ENCODE data around the gene LRFN2.

The LRFN2 gene

GRCh38 chr6:40439026-40439800 is 148.0 kb downstream of the LRFN2 start:
- DNase-seq (ENCODE audit: low read depth in 1 of 2, low spot score in 1 of 2), result no peak

- DNase-seq (ENCODE audit: low read depth in 1 of 2, low spot score in 1 of 2), result no peak
Measured at GRCh38 chr6:40438246-40438887, 148.8 kb downstream of the LRFN2 start.

GRCh38 chr6:40437631-40438030 is 149.5 kb downstream of the LRFN2 start:
- DNase-seq (ENCODE audit: low read depth in 1 of 2, low spot score in 1 of 2), result no peak

- DNase-seq (ENCODE audit: low read depth in 1 of 2, low spot score in 1 of 2), result no peak
Measured at GRCh38 chr6:40436685-40437604, 150.2 kb downstream of the LRFN2 start.

GRCh38 chr6:40432982-40433381 is 154.2 kb downstream of the LRFN2 start:
- no peak for DNase-seq (ENCODE audit: low read depth in 1 of 2, low spot score in 1 of 2)

- no peak for DNase-seq (ENCODE audit: low read depth in 1 of 2, low spot score in 1 of 2)
Measured at GRCh38 chr6:40431706-40432105, 155.5 kb downstream of the LRFN2 start.

GRCh38 chr6:40427196-40427595 is 160.0 kb downstream of the LRFN2 start:
- DNase-seq (ENCODE audit: low read depth in 1 of 2, low spot score in 1 of 2), result no peak

- DNase-seq (ENCODE audit: low read depth in 1 of 2, low spot score in 1 of 2), result no peak
Measured at GRCh38 chr6:40426346-40427066, 160.7 kb downstream of the LRFN2 start.

GRCh38 chr6:40425192-40425919 is 161.8 kb downstream of the LRFN2 start:
- DNase-seq (ENCODE audit: low read depth in 1 of 2, low spot score in 1 of 2), result no peak

- no peak for DNase-seq (ENCODE audit: low read depth in 1 of 2, low spot score in 1 of 2)
Measured at GRCh38 chr6:40422046-40422445, 165.1 kb downstream of the LRFN2 start.

GRCh38 chr6:40419946-40420728 is 167.0 kb downstream of the LRFN2 start:
- DNase-seq (ENCODE audit: low read depth in 1 of 2, low spot score in 1 of 2), result no peak

- no peak for DNase-seq (ENCODE audit: low read depth in 1 of 2, low spot score in 1 of 2)
Measured at GRCh38 chr6:40419377-40419776, 167.8 kb downstream of the LRFN2 start.

GRCh38 chr6:40417031-40417430 is 170.1 kb downstream of the LRFN2 start:
- DNase-seq (ENCODE audit: low read depth in 1 of 2, low spot score in 1 of 2), result no peak

GRCh38 chr6:40414617-40415016 is 172.5 kb downstream of the LRFN2 start:
- no peak for DNase-seq (ENCODE audit: low read depth in 1 of 2, low spot score in 1 of 2)

GRCh38 chr6:40413239-40413638 is 173.9 kb downstream of the LRFN2 start:
- no peak for DNase-seq (ENCODE audit: low read depth in 1 of 2, low spot score in 1 of 2)

- DNase-seq (ENCODE audit: low read depth in 1 of 2, low spot score in 1 of 2), result no peak
Measured at GRCh38 chr6:40411881-40412280, 175.3 kb downstream of the LRFN2 start.

GRCh38 chr6:40410821-40411220 is 176.3 kb downstream of the LRFN2 start:
- DNase-seq (ENCODE audit: low read depth in 1 of 2, low spot score in 1 of 2), result no peak

GRCh38 chr6:40409716-40410397 is 177.3 kb downstream of the LRFN2 start:
- no peak for DNase-seq (ENCODE audit: low read depth in 1 of 2, low spot score in 1 of 2)

All from stimulated activated CD4-positive, alpha-beta T cell treated with anti-CD3 and anti-CD28 coated beads, Interleukin-15, amount 100 ng/mL, for 1 hour (primary cell).